Activated CD4-positive, alpha-beta T cell treated with anti-CD3 and anti-CD28 coated beads, Interleukin-2, amount 50 U/mL, for 1 hour (primary cell): ENCODE measurements around the gene HOXA9.

Experiments
- DNase-seq: peaks from one replicate; pipeline ENCODE4 v3.0.0-alpha.2; 2020

HOXA9 gene

GRCh38 chr7:27200761-27201579 lies 35.6 kb upstream of the HOXA9 start:
- no peak for DNase-seq

- DNase-seq = no peak
These were observed 34.8 kb upstream of the HOXA9 start, which contains the start of gene HOXA13 for GRCh38 chr7:27199849-27200760. HOXA13 (minus strand) TSS chr7:27200091; CDS start chr7:27200077, 14 bp downstream.

GRCh38 chr7:27198871-27199801 lies 33.8 kb upstream of the HOXA9 start:
- no peak for DNase-seq

DNA sequence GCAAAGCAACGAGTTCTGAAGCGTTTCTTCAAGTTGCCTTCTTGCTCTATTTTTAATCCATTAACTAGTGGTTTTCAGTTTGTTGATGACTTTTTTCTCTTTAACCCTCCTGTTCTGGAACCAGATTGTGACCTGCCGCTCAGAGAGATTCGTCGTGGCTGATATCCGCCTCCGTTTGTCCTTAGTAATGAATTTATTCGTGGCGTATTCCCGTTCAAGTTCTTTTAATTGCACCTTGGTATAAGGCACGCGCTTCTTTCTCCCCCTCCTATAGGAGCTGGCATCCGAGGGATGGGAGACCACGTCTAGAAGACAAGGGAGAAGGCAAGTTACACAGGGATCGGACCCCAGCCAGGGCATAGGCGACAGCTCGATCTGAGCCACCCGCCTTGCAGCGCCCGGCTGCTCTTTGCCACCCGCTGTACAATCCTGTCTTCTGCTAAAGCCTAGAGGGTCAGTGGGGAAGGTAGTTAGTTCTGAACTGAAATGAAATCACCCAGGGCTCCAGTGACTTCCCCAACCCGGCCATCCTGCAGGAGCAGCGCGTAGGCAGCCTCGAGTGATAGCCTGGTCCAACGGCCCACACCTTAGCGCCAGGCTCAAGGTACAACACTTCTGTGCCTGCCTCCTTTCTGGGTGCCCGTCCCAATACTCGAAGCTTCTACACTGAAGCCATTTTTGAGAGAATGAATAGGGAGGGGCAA lies 33.0 kb upstream of the HOXA9 start:
- no peak for DNase-seq

- no peak for DNase-seq
These were observed 32.1 kb upstream of the HOXA9 start for GRCh38 chr7:27197137-27198042.

GRCh38 chr7:27196287-27196767 lies 31.0 kb upstream of the HOXA9 start:
- peak; percentile 89 for DNase-seq

DNA sequence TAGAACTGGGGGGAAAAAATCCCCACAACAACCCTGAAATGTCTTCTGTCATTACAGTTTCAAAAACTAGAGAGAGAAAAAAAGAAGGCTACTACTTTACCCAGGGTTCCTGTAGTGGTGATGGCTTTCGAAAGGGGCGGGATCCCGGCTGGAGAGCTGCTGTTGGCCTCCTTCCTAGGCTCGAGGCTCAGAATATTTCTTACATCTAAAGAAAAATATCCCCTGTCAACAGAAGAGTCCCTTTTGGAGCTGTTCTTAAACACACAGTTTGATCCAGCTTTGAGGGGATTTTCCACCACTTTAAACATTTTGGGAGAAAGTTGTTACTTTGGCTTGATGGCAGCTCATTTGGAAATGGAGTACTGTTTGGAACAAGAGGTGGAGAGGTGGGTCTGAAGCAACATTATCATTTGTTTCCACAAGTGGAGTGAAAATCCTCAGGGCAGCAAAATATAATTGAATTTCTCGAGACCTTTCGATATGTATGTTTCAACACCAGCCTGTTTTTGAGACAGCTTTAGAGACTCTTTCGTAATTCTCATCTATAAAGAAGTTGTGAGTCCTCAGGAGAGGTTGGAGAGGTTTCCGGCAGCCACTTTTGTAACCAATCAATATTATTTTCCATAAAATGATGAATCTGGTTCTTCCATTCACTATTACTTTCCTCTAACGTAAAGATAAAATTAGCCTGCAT lies 29.5 kb upstream of the HOXA9 start:
- DNase-seq = no peak

- no peak for DNase-seq
These were observed 28.6 kb upstream of the HOXA9 start for GRCh38 chr7:27194002-27194352.

- DNase-seq = no peak
These were observed 28.1 kb upstream of the HOXA9 start for GRCh38 chr7:27193335-27194001.

- DNase-seq = no peak
These were observed 27.4 kb upstream of the HOXA9 start for GRCh38 chr7:27192546-27193334.

DNA sequence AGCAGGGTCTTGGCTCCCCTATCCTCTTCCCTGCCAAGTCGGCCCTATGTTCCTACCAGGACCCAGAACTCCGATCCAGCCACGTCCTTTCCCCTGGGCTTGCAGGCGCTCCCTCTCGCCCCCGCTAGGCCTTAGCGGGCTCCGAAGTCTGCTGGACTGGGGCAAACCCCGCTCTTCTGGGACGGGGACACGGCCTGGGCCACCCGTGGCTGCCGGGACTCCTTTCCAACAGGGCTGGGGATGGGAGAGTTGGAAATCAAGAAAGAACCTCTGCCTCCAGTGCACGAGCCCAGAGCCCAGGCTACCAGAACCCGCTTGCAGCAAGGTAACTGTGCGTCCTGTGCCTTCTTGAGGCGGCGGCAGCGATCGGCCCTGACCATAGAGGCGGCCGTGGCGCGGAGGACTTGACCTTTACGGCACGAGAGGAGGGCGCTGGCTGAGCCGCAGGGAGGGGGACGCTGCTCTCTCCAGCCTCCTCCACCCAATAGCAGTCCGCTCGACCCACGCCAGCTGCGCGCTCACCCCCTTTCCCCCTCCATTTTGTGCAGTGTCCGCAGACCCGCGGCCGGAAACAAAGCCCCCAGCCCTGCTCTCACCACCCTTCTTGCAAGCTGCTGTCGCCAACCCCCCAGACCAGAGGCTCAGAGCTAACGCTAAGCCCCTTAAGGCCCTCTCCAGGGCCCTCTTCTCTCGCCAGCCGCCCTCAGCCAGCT lies 26.7 kb upstream of the HOXA9 start:
- DNase-seq = no peak

GRCh38 chr7:27191161-27191731 lies 25.9 kb upstream of the HOXA9 start:
- no peak for DNase-seq

- DNase-seq = no peak
These were observed 24.8 kb upstream of the HOXA9 start for GRCh38 chr7:27189997-27190748.

- DNase-seq = no peak
These were observed 24.1 kb upstream of the HOXA9 start for GRCh38 chr7:27189295-27189996.

- no peak for DNase-seq
These were observed 23.3 kb upstream of the HOXA9 start for GRCh38 chr7:27188386-27189294.
